Left lung (tissue), 10 donors: ENCODE measurements around the gene PTPN11. TPM values are rescaled to one million over a fixed set of nuclear protein-coding genes. Genes with fewer than 3 reads are reported as not detected.

Experiments used
- ATAC-seq: fragments of 200-7000 bp; cut with Tn5 transposase; one replicate; pipeline ENCODE4 v1.9.1; 2020; ENCODE audit warnings: moderate library complexity
- DNase-seq, 4 donors: peaks; one replicate each; pipeline ENCODE4 v3.0.0-alpha.2; 2013 to 2020
- H3K27ac ChIP-seq, 2 donors: fragments of 200-600 bp; sonication (generic) in 1 of 2; one replicate each; pipeline versions ENCODE4 v1.5.0 to v1.8.0; 2020 to 2021
- H3K27me3 ChIP-seq, 2 donors: fragments of 200-600 bp; sonication (generic) in 1 of 2; one replicate each; pipeline versions ENCODE4 v1.5.0 to v1.8.0; 2020 to 2021
- H3K36me3 ChIP-seq, 2 donors: fragments of 200-600 bp; sonication (generic) in 1 of 2; one replicate each; pipeline versions ENCODE4 v1.5.0 to v1.8.0; 2020 to 2021
- H3K4me1 ChIP-seq, 2 donors: fragments of 200-600 bp; one replicate each; pipeline ENCODE4 v1.8.0; 2021
- H3K4me3 ChIP-seq, 2 donors: fragments of 200-600 bp; sonication (generic) in 1 of 2; one replicate each; pipeline versions ENCODE4 v1.5.0 to v1.8.0; 2020 to 2021; ENCODE audit warnings: mild to moderate bottlenecking in 1 of 2
- H3K9me3 ChIP-seq, 2 donors: fragments of 200-600 bp; sonication (generic) in 1 of 2; one replicate each; pipeline versions ENCODE4 v1.5.0 to v1.8.0; 2020 to 2021
- intact Hi-C, 2 donors: fragments of 100-400 bp; cut with DNase I; formaldehyde crosslinking; loops; one replicate each; pipeline versions ENCODE4 v1.11.2 to v1.14.2; 2022
- polyA plus RNA-seq, 6 donors: library from polyadenylated mRNA; unstranded; fragments of 120-200 nt; gene quantifications; one replicate each; pipeline ENCODE4 v1.2.1, GENCODE V29; 2013; ENCODE audit not compliant: insufficient read length in 6 of 6
- total RNA-seq, 2 donors: library from RNA; stranded (reverse); fragmentation: NEBNext Ultra II Directional; extraction: Animal tissue kit (Norgen Biotek cat#: 25700); gene quantifications; one replicate each; pipeline ENCODE4 v1.2.1, GENCODE V29; 2021
- TF ChIP-seq, protein P1 (sequence below), 2 donors: fragments of 200-600 bp; sonication (generic) in 1 of 2; IDR thresholded peaks; one replicate each; pipeline versions ENCODE4 v1.5.0 to v1.8.0; 2021; ENCODE audit warnings: antibody characterized with exemption in 2 of 2
- donor health status: DM: no; HTN: yes; CAD: no.
- donor health status: DM: no; HTN: no; CAD: no.

The PTPN11 gene
- total and polyA plus RNA-seq, 8 donors: 56.5 to 118 (median 64.4) TPM

DNA sequence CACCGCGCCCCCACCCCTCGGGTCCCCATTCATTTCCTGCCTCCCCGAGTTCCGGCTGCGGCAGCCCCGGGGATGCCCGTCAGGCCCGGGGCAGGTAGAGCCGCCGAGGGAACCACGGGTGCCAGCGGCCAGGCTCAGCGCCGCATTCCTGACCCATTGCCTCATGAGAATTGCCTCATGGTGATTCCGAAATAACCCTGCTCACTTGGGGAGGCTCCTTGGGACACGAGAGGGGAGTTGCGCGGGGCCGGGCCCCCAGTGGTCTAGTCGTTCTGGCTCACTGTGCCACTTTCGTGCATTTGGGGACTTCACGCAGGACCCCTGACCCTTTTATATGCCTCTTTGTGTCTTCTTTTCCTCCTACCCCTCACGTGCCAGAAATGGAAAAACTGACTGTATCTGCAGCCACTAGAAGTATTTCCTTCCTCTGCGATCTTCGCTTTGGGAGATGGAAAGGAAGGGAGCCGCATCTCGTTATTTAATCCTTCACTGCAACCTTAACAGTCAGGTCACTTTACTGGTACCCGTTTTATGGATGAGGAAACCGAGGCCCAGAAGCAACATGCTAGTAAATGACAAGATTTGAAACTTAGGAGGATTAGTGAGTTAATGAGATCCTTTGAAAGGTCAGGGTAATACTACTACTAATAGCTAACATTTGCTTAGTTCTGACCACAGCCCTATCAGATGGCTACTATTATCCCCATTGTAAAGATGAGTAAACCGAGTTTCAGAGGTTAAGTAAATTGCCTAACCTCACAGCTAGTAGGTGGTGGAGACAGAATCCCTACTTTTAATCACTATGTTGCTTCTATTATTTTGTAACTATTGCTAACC lies 768 bp downstream of the PTPN11 start:
- H3K4me3 ChIP-seq: peak overlapping the region; percentile 86 to 95
- intact Hi-C loops: no loop called here
- DNase-seq (peak in 3 of 4 donors; percentile 55 to 77 (median 58)), ATAC-seq (peak; percentile 77)
- no peaks in the 10 kb centered on the region for H3K9me3 ChIP-seq
- no peaks in the 10 kb centered on the region for H3K36me3 ChIP-seq
- H3K27me3 ChIP-seq: no peaks in the 10 kb centered on the region
- peaks cover 6 to 55% of the 10 kb centered on the region in 2 donors for H3K4me1 ChIP-seq
- TF ChIP-seq, protein P1, sequence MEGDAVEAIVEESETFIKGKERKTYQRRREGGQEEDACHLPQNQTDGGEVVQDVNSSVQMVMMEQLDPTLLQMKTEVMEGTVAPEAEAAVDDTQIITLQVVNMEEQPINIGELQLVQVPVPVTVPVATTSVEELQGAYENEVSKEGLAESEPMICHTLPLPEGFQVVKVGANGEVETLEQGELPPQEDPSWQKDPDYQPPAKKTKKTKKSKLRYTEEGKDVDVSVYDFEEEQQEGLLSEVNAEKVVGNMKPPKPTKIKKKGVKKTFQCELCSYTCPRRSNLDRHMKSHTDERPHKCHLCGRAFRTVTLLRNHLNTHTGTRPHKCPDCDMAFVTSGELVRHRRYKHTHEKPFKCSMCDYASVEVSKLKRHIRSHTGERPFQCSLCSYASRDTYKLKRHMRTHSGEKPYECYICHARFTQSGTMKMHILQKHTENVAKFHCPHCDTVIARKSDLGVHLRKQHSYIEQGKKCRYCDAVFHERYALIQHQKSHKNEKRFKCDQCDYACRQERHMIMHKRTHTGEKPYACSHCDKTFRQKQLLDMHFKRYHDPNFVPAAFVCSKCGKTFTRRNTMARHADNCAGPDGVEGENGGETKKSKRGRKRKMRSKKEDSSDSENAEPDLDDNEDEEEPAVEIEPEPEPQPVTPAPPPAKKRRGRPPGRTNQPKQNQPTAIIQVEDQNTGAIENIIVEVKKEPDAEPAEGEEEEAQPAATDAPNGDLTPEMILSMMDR (IDR thresholded peaks at IDR 0.05): peak in 1 of 2 donors; percentile 3
- peak overlapping the region; percentile 96 to 98 for H3K27ac ChIP-seq

DNA sequence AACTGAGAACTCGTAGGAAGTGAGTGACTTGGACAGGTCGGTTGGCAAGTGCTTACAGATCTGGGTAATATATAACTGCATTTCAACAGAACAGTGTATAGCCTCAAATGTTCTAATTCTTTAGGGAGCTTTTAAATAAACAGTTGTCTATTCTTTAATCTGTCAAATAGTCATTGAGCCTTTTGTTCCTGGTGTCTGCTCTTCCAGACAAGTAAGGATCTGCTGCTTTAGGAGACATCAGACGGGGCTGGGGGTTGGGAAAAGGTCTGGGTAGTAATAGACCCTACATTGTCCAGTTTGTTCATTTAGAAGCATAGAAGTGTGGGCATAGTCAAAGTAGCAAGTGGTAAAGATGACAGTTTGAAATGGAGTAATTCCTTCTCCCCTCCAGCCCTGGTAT lies 2.0 kb downstream of the PTPN11 start:
- no peaks in the 10 kb centered on the region for H3K27me3 ChIP-seq
- DNase-seq: no peak
- no peak overlapping the region for H3K27ac ChIP-seq
- TF ChIP-seq, protein P1 (IDR thresholded peaks at IDR 0.05): no peak
- H3K4me3 ChIP-seq: no peak overlapping the region
- no peaks in the 10 kb centered on the region for H3K9me3 ChIP-seq
- intact Hi-C loops: no loop called here
- H3K36me3 ChIP-seq: no peaks in the 10 kb centered on the region
- peaks cover 6 to 55% of the 10 kb centered on the region in 2 donors for H3K4me1 ChIP-seq
- ATAC-seq: no peak

DNA sequence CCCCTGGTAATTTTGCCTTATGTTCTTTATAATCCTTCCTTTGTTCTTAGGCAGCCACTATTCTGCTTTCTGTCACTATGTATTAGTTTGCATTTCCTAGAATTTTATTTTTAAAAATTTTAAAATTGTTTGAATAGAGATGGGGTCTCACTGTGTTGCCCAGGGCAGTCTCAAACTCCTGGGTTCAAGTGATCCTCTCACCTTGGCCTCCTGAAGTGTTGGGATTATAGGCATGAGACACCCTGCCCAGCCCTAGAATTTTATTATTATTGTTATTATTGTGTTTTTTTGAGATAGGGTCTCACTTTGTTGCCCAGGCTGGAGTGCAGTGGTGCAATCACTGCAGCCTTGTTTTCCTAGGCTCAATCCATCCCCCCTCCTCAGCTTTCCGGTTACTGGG lies 2.6 kb downstream of the PTPN11 start:
- no peak for DNase-seq
- H3K9me3 ChIP-seq: no peaks in the 10 kb centered on the region
- H3K36me3 ChIP-seq: no peaks in the 10 kb centered on the region
- intact Hi-C loops: no loop called here
- TF ChIP-seq, protein P1 (IDR thresholded peaks at IDR 0.05): no peak
- no peak for ATAC-seq
- H3K4me1 ChIP-seq: peaks cover 6 to 55% of the 10 kb centered on the region in 2 donors
- H3K27ac ChIP-seq: no peak overlapping the region
- H3K27me3 ChIP-seq: no peaks in the 10 kb centered on the region
- H3K4me3 ChIP-seq: no peak overlapping the region

DNA sequence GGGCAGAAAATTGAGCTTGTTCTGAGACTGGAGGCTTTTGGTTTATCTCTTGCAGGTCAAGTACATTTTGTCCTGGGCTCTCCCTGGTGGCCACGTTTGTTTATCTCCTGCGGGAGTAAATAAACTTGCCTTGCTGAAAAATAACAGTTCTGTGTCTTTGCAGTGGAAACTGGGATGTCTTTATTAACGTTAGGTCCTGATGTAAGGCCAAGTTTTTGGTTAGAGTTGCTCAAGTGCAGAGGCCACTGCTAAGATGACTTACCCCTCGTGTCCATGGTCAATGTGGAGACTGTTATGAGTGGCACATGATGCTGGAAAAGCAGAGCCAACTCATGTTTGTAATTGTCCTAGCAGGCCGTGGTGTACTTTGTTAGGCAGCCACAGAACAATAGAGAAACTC lies 3.8 kb downstream of the PTPN11 start:
- H3K27me3 ChIP-seq: no peaks in the 10 kb centered on the region
- no peak for ATAC-seq

DNA sequence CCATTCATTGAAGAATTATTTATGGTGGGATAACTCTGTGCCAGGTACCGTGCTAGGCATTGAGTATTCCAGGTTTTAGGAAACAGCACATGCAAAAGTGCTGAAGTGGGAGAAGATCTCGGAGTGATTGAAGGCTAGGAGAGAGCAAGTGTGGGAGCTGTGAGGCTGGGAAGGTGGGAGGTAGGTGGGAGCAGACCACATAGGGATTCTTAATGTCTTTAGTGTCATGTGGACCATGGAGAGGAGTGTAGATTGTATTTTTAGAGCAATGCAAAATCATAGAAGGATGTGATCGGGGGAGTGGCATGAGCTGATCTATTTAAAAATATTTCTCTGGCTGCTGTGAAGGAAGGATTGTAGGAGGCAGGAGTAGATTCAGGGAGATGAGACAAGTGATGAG lies 5.4 kb downstream of the PTPN11 start:
- Histone ChIP-seq H3K36me3 (no peaks in the 10 kb centered on the region), H3K4me1 (peaks cover 6 to 48% of the 10 kb centered on the region in 2 donors), H3K27ac (no peak overlapping the region), H3K9me3 (no peaks in the 10 kb centered on the region), H3K4me3 (no peak overlapping the region), H3K27me3 (no peaks in the 10 kb centered on the region)
- DNase-seq: no peak
- TF ChIP-seq, protein P1 (IDR thresholded peaks at IDR 0.05): no peak
- ATAC-seq: no peak
- intact Hi-C loops: no loop called here

More for the DNA sequence above, 3.8 kb downstream of the PTPN11 start:
- no peaks in the 10 kb centered on the region for H3K36me3 ChIP-seq
- H3K4me1 ChIP-seq: peaks cover 6 to 55% of the 10 kb centered on the region in 2 donors
- H3K9me3 ChIP-seq: no peaks in the 10 kb centered on the region
- DNase-seq: no peak
- H3K27ac ChIP-seq: no peak overlapping the region
- intact Hi-C loops: no loop called here
- TF ChIP-seq, protein P1 (IDR thresholded peaks at IDR 0.05): no peak
- no peak overlapping the region for H3K4me3 ChIP-seq
